Ramos (cell line): ENCODE measurements around the gene CD2BP2.

Experiments
- in situ Hi-C: fragments of 300-500 bp; cut with MboI; formaldehyde crosslinking; loops from one replicate; pipeline ENCODE4 v1.14.3; 2022; ENCODE audit warnings: low sequenced_read_pairs; ENCODE audit not compliant: unreplicated experiment

The CD2BP2 gene

DNA sequence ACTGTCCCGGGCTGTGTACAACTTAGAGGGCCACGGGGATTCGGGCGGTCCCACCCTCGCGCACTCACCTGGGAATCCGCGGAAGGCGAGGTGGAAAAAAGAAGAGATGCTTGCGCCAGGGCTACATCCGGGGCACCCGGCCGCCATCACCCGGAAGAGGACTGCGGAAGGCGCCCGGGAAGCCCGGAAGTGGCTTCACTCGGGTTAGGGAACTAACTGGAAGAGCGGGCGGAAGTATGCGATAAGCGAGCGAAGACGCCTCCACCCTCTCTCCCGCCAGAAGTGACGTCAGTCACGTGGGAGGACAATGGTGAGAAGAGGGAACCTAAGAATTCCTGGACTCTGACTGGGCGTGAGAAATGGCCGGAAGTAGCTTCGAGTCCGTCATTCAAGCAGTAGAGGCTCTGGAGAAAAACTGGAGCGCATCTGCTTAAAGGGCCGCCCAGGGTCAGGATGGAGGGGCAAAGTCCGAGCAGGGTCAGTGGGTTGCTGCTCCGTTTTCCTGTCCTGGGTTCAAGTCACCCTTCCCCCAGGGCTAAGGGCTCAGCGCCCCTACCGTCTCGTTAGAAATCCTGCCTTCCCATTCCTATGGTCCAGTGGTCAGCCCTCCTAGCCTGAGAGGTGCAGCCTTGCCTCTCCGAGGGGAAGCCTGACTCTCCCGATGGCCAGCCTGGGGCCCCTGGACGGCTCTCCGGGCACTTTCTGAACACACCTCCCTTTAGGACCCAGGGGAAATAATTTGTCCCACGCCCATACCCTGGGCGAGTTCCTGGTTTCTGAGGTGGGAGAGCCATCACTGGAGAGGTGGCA is at the start of gene CD2BP2:
Gene CD2BP2, minus strand, starts transcription at position 165 of the 810 bp plus-strand sequence. CDS start 627 bp downstream, outside the sequence.
- in situ Hi-C loops = no loop called here

- in situ Hi-C loops = loop anchor here (10.0 kb wide), 1 partner anchor 317 kb away; no protein-coding TSS in a partner anchor
These were observed 46.8 kb upstream of the CD2BP2 start for GRCh38 chr16:30401768-30402425.

GRCh38 chr16:30399435-30400186 is 44.5 kb upstream of the CD2BP2 start:
- in situ Hi-C loops = loop anchor here (10.0 to 25.0 kb wide), 2 partner anchors 315 to 587 kb away; partner anchors contain the start of genes MAZ, MVP, PAGR1 and PRRT2

GRCh38 chr16:30398661-30399434 is 43.7 kb upstream of the CD2BP2 start:
- in situ Hi-C loops = loop anchor here (25.0 kb wide), 1 partner anchor 587 kb away; the partner anchor contains the start of genes MAZ, MVP, PAGR1 and PRRT2

- in situ Hi-C loops = loop anchor here (25.0 kb wide), 1 partner anchor 586 kb away; the partner anchor contains the start of genes MAZ, MVP, PAGR1 and PRRT2
These were observed 42.9 kb upstream of the CD2BP2 start for GRCh38 chr16:30397776-30398660.

- in situ Hi-C loops = loop anchor here (25.0 kb wide), 1 partner anchor 585 kb away; the partner anchor contains the start of genes MAZ, MVP, PAGR1 and PRRT2
These were observed 41.9 kb upstream of the CD2BP2 start for GRCh38 chr16:30397056-30397455.

- in situ Hi-C loops = loop anchor here (25.0 kb wide), 1 partner anchor 584 kb away; the partner anchor contains the start of genes MAZ, MVP, PAGR1 and PRRT2
These were observed 41.5 kb upstream of the CD2BP2 start for GRCh38 chr16:30396627-30397026.

- in situ Hi-C loops = loop anchor here (25.0 kb wide), 1 partner anchor 584 kb away; the partner anchor contains the start of genes MAZ, MVP, PAGR1 and PRRT2
These were observed 41.0 kb upstream of the CD2BP2 start for GRCh38 chr16:30395992-30396585.

- in situ Hi-C loops = loop anchor here (25.0 kb wide), 1 partner anchor 583 kb away; the partner anchor contains the start of genes MAZ, MVP, PAGR1 and PRRT2
These were observed 40.3 kb upstream of the CD2BP2 start, which contains the start of gene ZNF48 for GRCh38 chr16:30395155-30395991. Gene ZNF48 (plus strand): TSS chr16:30395420. CDS start chr16:30395795, 375 bp downstream.

DNA sequence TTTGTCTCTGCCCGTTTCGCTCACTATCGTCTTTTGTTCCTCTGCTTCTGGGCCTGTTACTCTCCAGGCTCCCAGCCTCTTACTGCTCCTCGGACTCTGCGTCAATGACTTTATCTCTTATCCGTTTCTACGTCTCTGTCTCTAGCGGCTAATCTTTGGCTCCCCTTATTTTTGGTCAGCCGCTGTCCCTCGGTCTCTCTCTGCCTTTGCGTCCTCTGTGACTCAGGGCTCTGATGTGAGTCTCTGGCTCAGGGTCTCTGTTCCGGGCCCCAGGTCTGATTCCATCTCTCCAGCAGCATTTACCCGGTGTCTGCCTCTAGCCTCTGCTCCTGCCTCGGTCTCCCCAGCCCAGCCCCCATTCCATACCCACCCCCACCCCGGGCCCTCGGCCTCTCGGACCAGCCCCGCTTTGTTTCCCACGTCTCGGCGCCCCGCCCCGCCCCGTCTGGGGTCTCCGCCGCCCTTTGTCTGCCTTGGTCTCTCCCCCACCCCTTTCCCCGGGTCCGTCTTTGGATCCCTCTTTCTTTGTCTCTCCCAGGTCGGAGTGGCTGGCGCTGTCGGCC is 39.6 kb upstream of the CD2BP2 start:
- in situ Hi-C loops = loop anchor here (25.0 kb wide), 1 partner anchor 582 kb away; the partner anchor contains the start of genes MAZ, MVP, PAGR1 and PRRT2

DNA sequence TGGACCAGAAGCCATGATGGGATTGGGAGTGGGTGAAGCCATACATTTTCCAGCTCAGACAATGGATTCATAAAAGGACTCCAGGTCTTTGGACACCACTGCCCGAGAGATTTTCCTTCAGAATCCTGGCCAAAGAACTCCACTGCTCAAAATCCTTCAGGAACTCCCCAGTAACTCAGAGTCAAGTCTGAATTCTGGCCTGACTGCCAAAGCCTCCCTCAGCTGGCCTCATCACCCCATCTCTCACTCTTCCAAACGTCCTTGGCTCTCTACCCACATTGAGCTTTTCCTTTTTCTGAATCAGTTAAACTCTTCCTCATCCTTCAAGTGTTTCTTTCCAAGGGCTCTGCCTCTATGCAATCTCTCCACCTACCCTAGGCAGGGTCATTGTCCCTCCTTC is 28.4 kb upstream of the CD2BP2 start:
- in situ Hi-C loops = loop anchor here (25.0 kb wide), 1 partner anchor 571 kb away; the partner anchor contains the start of genes MAZ, MVP, PAGR1 and PRRT2

DNA sequence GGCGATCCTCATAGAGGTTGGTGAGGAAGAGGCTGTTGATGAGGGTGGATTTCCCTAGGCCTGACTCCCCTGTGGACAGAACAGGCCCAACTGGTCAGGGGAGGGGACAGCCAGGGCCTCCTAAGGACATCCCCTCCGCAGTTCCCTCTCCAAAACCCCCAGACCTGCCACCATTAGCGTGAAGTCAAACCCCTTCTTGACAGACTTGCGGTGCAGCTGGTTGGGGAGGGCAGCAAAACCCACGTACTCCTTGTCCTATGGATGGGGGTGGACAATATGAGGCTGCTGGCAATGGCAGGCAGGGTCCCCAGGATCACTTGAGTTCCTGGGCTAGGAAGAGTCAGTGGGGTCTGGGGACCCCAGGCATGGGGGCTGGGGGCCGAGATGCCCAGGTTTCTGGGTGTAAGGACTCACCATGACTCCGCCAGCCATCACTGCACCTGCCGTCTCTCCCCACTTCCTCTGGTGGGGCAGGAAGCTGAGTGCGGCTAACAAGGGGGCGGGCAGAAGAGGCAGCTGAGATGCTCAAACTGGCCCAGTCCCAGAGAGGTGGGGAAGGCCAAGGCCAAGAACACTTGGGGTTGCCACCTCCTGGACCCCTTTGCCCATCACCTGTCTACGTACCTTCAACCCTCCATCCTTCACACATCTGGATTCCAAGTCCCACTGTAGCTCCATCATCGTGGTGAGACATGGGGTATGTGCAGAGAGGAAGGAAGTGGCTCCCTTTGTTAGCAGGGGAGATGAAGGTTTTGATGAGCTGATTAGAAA is 27.2 kb upstream of the CD2BP2 start, which contains the start of gene SEPTIN1:
Gene SEPTIN1, minus strand, starts transcription at position 451 of the 771 bp plus-strand sequence. Its CDS starts 19 bp downstream, at position 432.
- in situ Hi-C loops = loop anchor here (25.0 kb wide), 1 partner anchor 570 kb away; the partner anchor contains the start of genes MAZ, MVP, PAGR1 and PRRT2

- in situ Hi-C loops = loop anchor here (25.0 kb wide), 1 partner anchor 569 kb away; the partner anchor contains the start of genes MAZ, MVP, PAGR1 and PRRT2
These were observed 26.4 kb upstream of the CD2BP2 start for GRCh38 chr16:30381291-30382041.

GRCh38 chr16:30380803-30381208 is 25.7 kb upstream of the CD2BP2 start:
- in situ Hi-C loops = loop anchor here (25.0 kb wide), 1 partner anchor 569 kb away; the partner anchor contains the start of genes MAZ, MVP, PAGR1 and PRRT2
